Astrocyte (in vitro differentiated cells and primary cell): Measurements from ENCODE around the gene UPB1.
A peak's percentile ranks its signal among the peaks of the same experiment; 100 is the strongest.

Source experiments
- EZH2 ChIP-seq: IDR thresholded peaks from 2 replicates; pipeline ENCODE4 v1.6.1; 2012; ENCODE audit warnings: mild to moderate bottlenecking, low read length, inconsistent platforms; ENCODE audit not compliant: insufficient read depth
- TF ChIP-seq, protein P1 (sequence below): IDR thresholded peaks from 2 replicates; pipeline ENCODE4 v1.5.1; 2011; ENCODE audit warnings: low read depth, mild to moderate bottlenecking, inconsistent platforms, low read length, moderate library complexity; ENCODE audit not compliant: insufficient read depth

DNA sequence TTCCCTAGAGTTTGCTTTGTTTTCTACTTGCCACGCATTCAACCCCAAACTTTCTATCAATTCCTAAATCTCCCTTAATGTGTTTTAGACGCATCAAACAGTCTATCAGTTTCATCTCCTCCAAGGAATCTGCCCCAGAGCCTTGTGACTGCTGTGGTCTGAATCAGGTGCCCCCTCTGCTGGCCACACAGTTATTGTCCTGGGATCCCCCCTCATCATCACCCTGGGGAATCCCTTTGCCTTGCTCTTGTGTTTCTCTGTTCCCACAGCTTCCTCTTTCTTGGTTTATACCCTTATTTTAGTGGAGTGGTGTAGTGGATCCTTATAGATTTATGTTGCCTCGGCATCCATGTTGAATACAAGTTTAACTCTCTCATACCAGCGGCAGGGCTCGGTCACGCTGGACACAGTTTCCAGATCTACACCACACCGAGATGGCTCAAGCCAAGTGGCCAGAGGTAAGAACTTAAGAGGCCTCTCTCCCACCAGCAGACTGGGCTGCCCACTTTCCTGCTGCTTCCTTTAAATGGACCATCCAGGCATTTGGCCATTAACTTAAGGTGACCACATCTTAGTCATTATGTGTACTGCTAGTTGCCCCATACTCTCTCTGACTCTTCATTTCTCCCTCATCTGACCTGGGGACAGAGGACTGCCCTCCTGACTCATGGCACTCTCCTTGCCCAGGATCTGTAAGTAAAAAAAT lies 8.2 kb downstream of the UPB1 start:
- TF ChIP-seq EZH2: no peak
- TF ChIP-seq, protein P1, sequence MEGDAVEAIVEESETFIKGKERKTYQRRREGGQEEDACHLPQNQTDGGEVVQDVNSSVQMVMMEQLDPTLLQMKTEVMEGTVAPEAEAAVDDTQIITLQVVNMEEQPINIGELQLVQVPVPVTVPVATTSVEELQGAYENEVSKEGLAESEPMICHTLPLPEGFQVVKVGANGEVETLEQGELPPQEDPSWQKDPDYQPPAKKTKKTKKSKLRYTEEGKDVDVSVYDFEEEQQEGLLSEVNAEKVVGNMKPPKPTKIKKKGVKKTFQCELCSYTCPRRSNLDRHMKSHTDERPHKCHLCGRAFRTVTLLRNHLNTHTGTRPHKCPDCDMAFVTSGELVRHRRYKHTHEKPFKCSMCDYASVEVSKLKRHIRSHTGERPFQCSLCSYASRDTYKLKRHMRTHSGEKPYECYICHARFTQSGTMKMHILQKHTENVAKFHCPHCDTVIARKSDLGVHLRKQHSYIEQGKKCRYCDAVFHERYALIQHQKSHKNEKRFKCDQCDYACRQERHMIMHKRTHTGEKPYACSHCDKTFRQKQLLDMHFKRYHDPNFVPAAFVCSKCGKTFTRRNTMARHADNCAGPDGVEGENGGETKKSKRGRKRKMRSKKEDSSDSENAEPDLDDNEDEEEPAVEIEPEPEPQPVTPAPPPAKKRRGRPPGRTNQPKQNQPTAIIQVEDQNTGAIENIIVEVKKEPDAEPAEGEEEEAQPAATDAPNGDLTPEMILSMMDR: peak; percentile 72
